HG03565 (cell line): ENCODE data around the gene CIDEB.
A peak's percentile ranks its signal among the peaks of the same experiment; 100 is the strongest.
"Not testable (repeated sequence)": the region's sequence is repeated elsewhere in the genome, so short reads cannot be mapped to it uniquely, and the experiment has no call there.

Experiments used
- ATAC-seq: cut with Tn5 transposase; IDR thresholded peaks from one replicate; pipeline ENCODE4 v1.9.1; 2021; ENCODE audit warnings: mild to moderate bottlenecking, moderate library complexity; ENCODE audit not compliant: unreplicated experiment

CIDEB gene, protein sequence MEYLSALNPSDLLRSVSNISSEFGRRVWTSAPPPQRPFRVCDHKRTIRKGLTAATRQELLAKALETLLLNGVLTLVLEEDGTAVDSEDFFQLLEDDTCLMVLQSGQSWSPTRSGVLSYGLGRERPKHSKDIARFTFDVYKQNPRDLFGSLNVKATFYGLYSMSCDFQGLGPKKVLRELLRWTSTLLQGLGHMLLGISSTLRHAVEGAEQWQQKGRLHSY

DNA sequence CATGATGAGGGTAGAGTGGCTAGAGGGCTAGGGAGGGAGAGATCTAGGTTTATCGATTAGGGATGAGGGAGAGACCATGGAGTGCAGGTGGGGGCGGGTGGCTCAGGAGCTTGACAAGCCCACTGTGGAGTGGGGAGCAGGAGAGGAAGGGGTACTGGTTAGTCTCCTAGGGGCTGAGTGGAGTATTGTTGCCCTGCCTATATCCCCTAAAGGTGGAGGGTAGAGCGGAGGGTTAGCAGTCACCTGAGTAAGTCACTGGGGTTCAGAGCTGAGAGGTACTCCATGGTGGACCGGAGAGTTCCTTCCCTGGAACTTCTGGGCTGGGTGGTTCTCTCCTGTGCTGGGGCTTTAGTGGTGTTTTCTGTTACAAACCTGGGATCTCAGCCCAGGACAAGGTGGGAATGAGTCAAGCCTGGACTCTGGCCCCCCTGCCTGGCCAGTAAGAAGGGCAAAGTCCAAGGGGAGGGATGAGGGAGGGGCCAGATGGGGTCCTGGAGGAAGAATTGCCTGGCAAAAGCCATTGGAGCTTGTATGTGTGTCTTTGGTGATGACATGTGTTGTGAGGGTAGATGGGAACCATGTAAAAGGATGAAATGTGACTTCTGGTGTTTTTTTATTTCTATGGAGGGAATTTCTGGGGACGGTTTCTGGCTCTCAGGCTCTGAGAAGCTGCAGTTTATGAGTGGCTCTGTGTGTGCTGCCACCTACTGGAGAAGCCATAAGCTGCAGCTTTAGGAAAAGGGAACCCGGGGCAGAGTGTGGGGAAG lies at the start of gene CIDEB:
TSS of gene CIDEB (minus strand) at position 403 of the 767 bp plus-strand sequence. CDS start at position 284, 119 bp downstream.
- no peak for ATAC-seq

- no peak for ATAC-seq
These were observed 48.4 kb upstream of the CIDEB start for GRCh38 chr14:24356208-24356607.

DNA sequence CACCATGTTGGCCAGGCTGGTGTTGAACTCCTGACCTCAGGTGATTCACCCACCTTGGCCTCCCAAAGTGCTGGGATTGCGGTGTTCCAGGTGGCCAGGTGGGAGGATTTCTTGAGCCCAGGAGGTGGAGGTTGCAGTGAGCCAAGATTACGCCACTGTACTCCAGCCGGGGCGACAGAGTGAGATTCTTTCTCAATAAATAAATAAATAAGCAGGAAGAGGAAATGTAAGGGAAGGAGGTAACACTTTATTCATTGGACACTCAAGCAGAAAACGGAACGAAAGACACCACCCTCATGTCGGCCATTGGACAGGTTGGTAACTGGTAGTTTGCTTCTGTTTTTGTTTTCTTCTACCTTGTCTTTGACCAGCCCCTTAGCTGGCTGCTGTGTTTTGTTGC lies 47.2 kb upstream of the CIDEB start:
- ATAC-seq, result no peak

GRCh38 chr14:24354482-24354825 lies 46.7 kb upstream of the CIDEB start:
- ATAC-seq, result not testable (repeated sequence)

- ATAC-seq, result no peak
These were observed 46.0 kb upstream of the CIDEB start for GRCh38 chr14:24353559-24354481.

- no peak for ATAC-seq
These were observed 43.7 kb upstream of the CIDEB start for GRCh38 chr14:24351517-24351916.

DNA sequence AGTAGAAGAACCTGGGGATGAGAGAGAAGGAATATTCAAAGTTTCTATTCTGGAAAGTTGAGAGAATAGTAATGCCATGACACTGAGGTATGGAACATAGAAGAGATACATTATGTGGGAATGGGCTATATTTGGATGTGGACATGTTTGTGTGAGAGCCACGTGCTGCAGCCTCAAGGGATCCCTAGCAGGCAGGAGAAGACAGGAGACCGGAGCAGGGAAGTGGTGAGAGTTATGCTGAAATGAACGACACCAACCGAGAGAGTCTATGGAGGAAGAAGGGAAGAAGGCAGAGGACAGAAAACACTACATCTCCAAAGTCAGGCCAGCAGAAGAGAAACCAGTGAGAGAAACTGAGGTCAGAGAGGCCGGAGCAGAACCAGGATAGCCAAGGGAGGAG lies 42.0 kb upstream of the CIDEB start:
- no peak for ATAC-seq

GRCh38 chr14:24348186-24348585 lies 40.4 kb upstream of the CIDEB start:
- ATAC-seq, result no peak

DNA sequence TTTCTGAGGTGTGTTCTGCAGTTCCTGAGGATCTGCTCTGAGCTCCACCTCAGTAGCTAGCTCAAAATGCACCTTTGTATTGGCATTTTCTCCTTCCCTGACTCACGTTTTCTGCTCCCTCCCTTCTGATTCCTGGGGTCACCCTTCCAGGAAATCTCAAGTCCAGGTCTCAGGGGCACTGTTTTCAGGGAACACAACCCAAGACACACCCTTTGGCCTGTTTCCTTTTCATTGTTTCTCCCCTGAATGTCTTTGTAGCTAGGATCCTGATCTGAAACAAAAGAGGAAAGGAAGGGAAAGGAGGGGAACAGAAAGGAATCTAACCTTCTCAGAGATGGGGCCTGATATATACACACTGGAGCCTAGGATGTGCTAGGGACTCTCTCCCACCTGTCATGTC lies 39.4 kb upstream of the CIDEB start:
- no peak for ATAC-seq

DNA sequence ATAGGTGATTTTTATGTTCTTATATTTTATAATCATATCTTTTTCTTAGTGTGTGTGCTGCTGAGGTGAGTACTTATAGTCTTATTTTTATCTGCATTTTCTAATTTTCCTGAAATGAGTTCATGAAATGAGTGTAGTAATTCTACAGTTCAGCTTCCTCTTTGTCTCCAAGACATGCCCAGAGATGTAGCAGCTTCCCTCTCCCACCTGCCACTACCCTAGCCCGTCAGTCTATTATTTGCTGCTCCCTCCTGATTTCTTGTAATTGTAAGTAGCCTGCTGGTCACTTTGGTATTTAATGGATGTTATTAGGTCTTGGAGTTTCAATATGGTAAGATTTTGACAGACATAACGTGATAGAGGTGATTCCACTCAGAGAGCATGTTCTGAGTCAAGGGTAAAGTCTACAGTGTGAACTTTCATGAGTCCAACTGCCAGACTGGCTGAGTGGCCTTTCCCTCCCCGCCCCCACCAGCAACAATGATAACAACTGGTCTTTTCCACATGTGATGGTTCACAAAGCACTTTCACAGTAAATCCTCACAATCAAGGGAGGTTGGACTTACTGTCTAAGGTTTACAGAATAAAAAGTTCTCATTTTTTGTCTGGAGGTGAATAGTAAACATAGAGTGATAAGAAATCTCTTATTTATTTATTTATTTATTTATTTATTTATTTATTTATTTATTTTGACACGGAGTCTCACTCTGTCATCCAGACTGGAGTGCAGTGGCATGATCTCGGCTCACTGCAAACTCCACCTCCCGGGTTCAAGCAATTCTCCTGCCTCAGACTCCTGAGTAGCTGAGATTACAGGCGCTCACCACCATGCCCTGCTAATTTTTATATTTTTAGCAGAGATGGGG lies 36.3 kb upstream of the CIDEB start:
- no peak for ATAC-seq

- ATAC-seq, result no peak
These were observed 35.1 kb upstream of the CIDEB start for GRCh38 chr14:24342889-24343288.

- no peak for ATAC-seq
These were observed 32.8 kb upstream of the CIDEB start for GRCh38 chr14:24340606-24341005.

DNA sequence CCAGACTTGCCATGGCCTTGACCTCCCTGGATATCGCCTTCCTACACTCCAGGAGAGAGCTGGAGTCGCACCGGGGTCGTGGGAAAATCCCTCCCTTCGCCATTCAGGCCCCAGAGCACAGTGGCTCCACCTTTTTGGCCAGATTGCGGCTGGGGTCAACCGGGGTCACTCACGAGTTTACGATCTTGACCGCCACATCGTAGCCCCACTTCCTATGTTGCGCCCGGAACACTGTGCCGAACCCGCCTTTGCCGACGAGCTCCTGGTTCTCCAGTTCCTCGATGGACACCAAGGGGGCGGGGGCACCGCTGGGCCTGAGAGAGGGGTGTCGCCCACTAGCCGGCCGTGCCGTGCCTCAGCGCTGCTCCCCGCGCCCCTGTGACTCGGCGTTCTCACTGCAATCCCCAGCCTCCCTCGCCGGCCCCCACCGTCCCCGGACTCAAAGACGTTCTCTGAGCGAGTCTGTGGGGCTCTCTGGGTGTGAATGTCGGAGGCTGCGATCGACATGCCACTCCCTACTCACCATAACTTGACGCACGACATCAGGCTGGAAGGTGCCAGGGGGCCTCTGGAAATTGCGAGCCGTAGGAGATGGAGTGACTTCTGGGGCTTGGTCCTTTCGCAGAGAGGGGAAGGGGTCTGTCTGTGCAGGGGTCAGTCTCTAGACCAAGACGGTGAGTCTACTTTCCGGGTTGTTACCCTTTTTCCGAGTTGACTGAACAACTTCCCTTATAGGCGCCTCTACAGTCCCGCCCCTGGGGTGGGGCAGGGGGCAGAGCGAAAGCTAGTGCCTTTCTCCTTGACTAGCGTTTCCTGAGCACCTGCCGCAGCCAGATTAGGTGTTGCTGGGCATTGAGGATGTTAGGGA lies 31.7 kb upstream of the CIDEB start, which contains the start of gene RIPK3:
TSS of gene RIPK3 (minus strand) at position 708 of the 868 bp plus-strand sequence. CDS start at position 543, 165 bp downstream.
- ATAC-seq, result peak; percentile 82

DNA sequence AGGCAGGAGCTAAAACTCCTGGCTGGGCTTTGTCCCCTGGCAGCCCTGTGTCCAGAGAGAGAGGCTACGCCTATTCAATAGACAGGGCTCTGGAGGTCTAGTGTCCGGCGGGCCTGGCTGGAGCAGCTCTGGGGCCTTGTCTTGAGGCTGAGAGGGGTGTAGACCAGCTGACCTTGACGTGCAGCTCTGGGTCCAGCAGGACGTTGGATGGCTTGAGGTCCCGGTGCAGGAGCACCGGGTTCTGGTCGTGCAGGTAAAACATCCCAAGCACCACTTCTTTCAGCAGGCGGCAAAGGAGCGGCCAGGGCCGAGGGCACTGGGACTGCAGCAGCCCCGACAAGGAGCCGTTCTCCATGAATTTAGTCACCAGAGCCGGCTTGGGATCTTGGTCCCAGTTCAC lies 31.1 kb upstream of the CIDEB start:
- ATAC-seq, result no peak

DNA sequence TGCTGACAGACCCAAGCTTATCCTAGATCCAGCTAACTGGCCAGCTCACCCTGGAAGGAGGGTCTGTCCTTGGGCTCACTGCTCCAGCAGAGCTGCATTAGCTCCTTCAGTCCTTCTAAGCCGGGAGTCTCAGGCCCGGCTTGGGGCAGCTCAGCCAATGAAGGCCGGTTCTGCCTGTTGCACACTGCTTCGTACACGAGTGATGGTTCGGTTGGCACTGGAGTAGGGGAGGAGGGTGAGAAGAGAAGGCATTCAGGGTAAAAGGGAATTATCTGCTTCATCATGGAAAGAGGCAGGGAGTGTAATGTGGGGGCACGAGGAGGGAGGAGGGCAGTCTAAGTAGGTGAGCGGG lies 30.0 kb upstream of the CIDEB start:
- no peak for ATAC-seq

DNA sequence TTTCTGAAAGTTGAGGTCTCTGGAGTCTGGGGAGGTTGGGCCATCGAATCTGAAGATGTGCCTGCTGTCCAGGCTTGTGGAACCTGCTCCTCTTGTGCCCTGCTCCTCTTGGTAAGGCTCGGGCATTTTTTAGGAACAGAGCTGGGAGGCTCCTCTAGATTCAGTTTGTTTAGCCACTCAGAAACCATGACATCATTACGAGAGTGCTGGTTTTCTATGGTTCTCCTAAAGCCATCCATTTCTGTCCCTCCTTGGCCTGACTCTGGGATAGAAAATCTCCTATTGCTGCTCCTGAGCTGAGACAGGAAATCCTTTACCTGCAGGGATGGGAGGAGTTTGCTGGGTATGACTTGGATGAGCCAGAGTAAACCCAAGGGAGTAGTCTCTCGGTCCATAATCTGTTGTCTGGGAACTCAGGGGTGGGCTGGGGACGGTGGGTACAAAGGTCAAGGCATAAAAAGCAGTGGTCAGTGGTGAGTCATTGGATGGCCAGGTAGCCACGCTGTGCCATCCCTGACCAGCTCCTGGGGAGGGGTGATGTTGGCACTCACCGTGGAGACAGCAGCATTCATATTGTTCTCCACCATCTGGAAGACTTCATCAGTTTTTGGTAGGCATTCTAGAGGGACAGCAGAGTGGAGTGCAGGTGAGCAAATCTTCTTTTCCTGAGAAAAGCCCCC lies 29.5 kb upstream of the CIDEB start:
- ATAC-seq, result no peak

GRCh38 chr14:24335461-24336171 lies 27.8 kb upstream of the CIDEB start:
- no peak for ATAC-seq
